HepG2 (cell line): Measurements from ENCODE around the gene PDHA2. TPM values are rescaled to one million over a fixed set of nuclear protein-coding genes. Genes with fewer than 3 reads are reported as not detected.

Experiments used
- ATAC-seq: fragments of 200-7000 bp; cut with Tn5 transposase; 3 replicates; pipeline ENCODE4 v1.9.1; 2020; ENCODE audit warnings: mild to moderate bottlenecking, moderate library complexity
- BruUV-seq: library from RNA; stranded (reverse); fragments of 400-500 nt; replicated peaks from 2 replicates; lab custom pipeline; 2021; lab: Mats Ljungman, UMichigan
- CTCF ChIA-PET: fragments of 300-600 bp; formaldehyde crosslinking; extraction: SDS; loops from one replicate; lab custom pipeline; 2021; ENCODE audit warnings: low total read pairs, inconsistent platforms, low intra/inter-chr PET ratio; lab: Yijun Ruan, JAX
- POLR2A ChIA-PET: fragments of 350-600 bp; sonication (Branson Sonifier 250); formaldehyde crosslinking; loops from one replicate; lab custom pipeline; 2020; ENCODE audit warnings: antibody characterized with exemption, inconsistent platforms; lab: Yijun Ruan, JAX
- DNase-seq: peaks from one replicate; pipeline ENCODE4 v3.0.0-alpha.2; 2015; ENCODE audit warnings: low spot score
- FAIRE-seq: peaks from 3 replicates; lab custom pipeline; 2011; peaks lifted over from hg19 to GRCh38; lab: Jason Lieb, UNC
- H2AFZ ChIP-seq: one replicate; pipeline ENCODE4 v1.6.1; 2011; ENCODE audit warnings: low read length, inconsistent platforms
- H3K27ac ChIP-seq: fragments of 300-600 bp; 3 replicates; pipeline ENCODE4 v1.8.0; 2011; ENCODE audit warnings: mixed run types, mild to moderate bottlenecking, mixed read lengths, low read length, inconsistent platforms; ENCODE audit not compliant: insufficient read depth; ENCODE audit errors: extremely low read length
- H3K27me3 ChIP-seq, 2 experiments: fragments of 200-600 bp in 1 of 2; 2 replicates in 1 of 2; 3 replicates in 1 of 2; pipeline versions ENCODE4 v1.6.0 to v1.8.0; 2011; ENCODE audit warnings: low read length in 2 of 2, mild to moderate bottlenecking in 2 of 2, moderate library complexity in 2 of 2, inconsistent platforms in 1 of 2; ENCODE audit not compliant: insufficient read depth in 2 of 2, control insufficient read depth in 1 of 2
- H3K36me3 ChIP-seq, 2 experiments: fragments of 200-600 bp in 1 of 2; replicated peaks in 1 of 2; 2 replicates in 1 of 2; 3 replicates in 1 of 2; pipeline versions ENCODE4 v1.5.1 to v1.8.0; 2011; ENCODE audit warnings: low read length in 2 of 2, inconsistent platforms in 1 of 2; ENCODE audit not compliant: insufficient read depth in 2 of 2, control insufficient read depth in 1 of 2
- H3K4me1 ChIP-seq: 2 replicates; pipeline ENCODE4 v1.5.1; 2012; ENCODE audit warnings: low read length, inconsistent platforms; ENCODE audit not compliant: insufficient read depth
- H3K4me2 ChIP-seq: 2 replicates; pipeline ENCODE4 v1.6.0; 2011; ENCODE audit warnings: low read depth, low read length, inconsistent platforms
- H3K4me3 ChIP-seq, 3 experiments: fragments of 200-600 bp in 1 of 3; sonication (generic), shearing (Covaris generic) in 1 of 3; replicated peaks in 1 of 3; 2 replicates each; pipeline ENCODE4 v1.5.1; 2011 to 2016; ENCODE audit warnings: low read length in 3 of 3, inconsistent platforms in 2 of 3, low read depth in 2 of 3, mild to moderate bottlenecking in 2 of 3, control low read depth in 1 of 3, mixed read lengths in 1 of 3; ENCODE audit not compliant: insufficient read depth in 1 of 3
- H3K79me2 ChIP-seq: one replicate; pipeline ENCODE4 v1.6.1; 2011; ENCODE audit warnings: low read length, inconsistent platforms; ENCODE audit not compliant: insufficient read depth
- H3K9ac ChIP-seq: 2 replicates; pipeline ENCODE4 v1.6.0; 2011; ENCODE audit warnings: mild to moderate bottlenecking, low read depth, low read length, inconsistent platforms; ENCODE audit not compliant: insufficient read depth
- H3K9me3 ChIP-seq: 2 replicates; pipeline ENCODE4 v1.5.1; 2012; ENCODE audit warnings: mild to moderate bottlenecking, low read length
- H4K20me1 ChIP-seq: 2 replicates; pipeline ENCODE4 v1.6.0; 2011; ENCODE audit warnings: inconsistent platforms, mild to moderate bottlenecking, low read length, moderate library complexity; ENCODE audit not compliant: insufficient read depth
- CENPX ChIP-seq: sonication (generic); formaldehyde crosslinking; IDR thresholded peaks from 2 replicates; pipeline ENCODE4 v1.9.0; 2021; ENCODE audit warnings: mild to moderate bottlenecking, missing genetic modification reagents, moderate library complexity
- DNMT3B ChIP-seq: conservative IDR thresholded peaks from 2 replicates; pipeline ENCODE4 v1.6.1; 2016; ENCODE audit warnings: missing biosample characterization, control low read depth
- GABPB1 ChIP-seq: IDR thresholded peaks from 2 replicates; pipeline ENCODE4 v1.6.1; 2016; ENCODE audit warnings: mild to moderate bottlenecking, missing genetic modification reagents, moderate library complexity, missing compliant biosample characterization
- KAT2B ChIP-seq: fragments of 150-350 bp; IDR thresholded peaks from 2 replicates; pipeline ENCODE4 v1.6.1; 2014; ENCODE audit warnings: low read depth, low read length, borderline replicate concordance
- MLLT10 ChIP-seq: sonication (generic); formaldehyde crosslinking; IDR thresholded peaks from 2 replicates; pipeline ENCODE4 v1.4.0; 2020; ENCODE audit warnings: missing genetic modification reagents
- ONECUT2 ChIP-seq: sonication (generic); formaldehyde crosslinking; IDR thresholded peaks from 2 replicates; pipeline ENCODE4 v1.4.0; 2020; ENCODE audit warnings: missing genetic modification reagents
- ZNF562 ChIP-seq: sonication (generic); formaldehyde crosslinking; IDR thresholded peaks from 2 replicates; pipeline ENCODE4 v1.8.0; 2022; ENCODE audit warnings: missing genetic modification reagents, borderline replicate concordance
- ZNF614 ChIP-seq: IDR thresholded peaks from 2 replicates; pipeline ENCODE4 v1.6.1; 2018; ENCODE audit warnings: missing biosample characterization, missing genetic modification reagents, inconsistent platforms, borderline replicate concordance
- ZNF737 ChIP-seq: sonication (generic); formaldehyde crosslinking; IDR thresholded peaks from 2 replicates; pipeline ENCODE4 v1.5.0; 2020; ENCODE audit warnings: missing genetic modification reagents, mild to moderate bottlenecking, borderline replicate concordance
- ZNF749 ChIP-seq: sonication (generic); formaldehyde crosslinking; IDR thresholded peaks from 2 replicates; pipeline ENCODE4 v1.8.0; 2022; ENCODE audit warnings: mild to moderate bottlenecking, missing genetic modification reagents, moderate library complexity, borderline replicate concordance
- WGBS: methylation state at CpG from one replicate; pipeline ENCODE4 v1.1.6; 2017; ENCODE audit warnings: low lambda C conversion rate; 5-methylcytosine and 5-hydroxymethylcytosine counted together
- in situ Hi-C: cut with HindIII; loops from 2 replicates; pipeline ENCODE4 v1.10.0; 2017; ENCODE audit warnings: low pct_unique_long_range_greater_than_20kb; ENCODE audit not compliant: extremely low pct_ligation_motif_present
- intact Hi-C: fragments of 100-400 bp; cut with micrococcal nuclease; formaldehyde crosslinking; loops from one replicate; pipeline ENCODE4 v1.10.0; 2022; ENCODE audit not compliant: unreplicated experiment
- polyA plus RNA-seq, 8 experiments: library from polyadenylated mRNA; depleted of rRNA in 3 of 8; stranded (reverse) in 7 of 8; unstranded in 1 of 8; fragments of >200 nt; fragmentation: Illumina TruSeq in 4 of 8; extraction: Trizol in 4 of 8; gene quantifications; 2 replicates each; pipeline versions ENCODE4 v1.2.1 to v1.2.3, GENCODE V29; 2011 to 2016; ENCODE audit warnings: low read depth in 4 of 8, missing spikeins in 1 of 8, mixed read lengths in 1 of 8; ENCODE audit not compliant: insufficient read depth in 1 of 8
- total RNA-seq, 5 experiments: library from RNA; depleted of rRNA; stranded (reverse); fragments of >200 nt; fragmentation: Illumina TruSeq; extraction: Trizol; gene quantifications; 2 replicates each; pipeline ENCODE4 v1.2.3, GENCODE V29; 2016; ENCODE audit warnings: low read depth in 1 of 5
- TF ChIP-seq, protein P1 (sequence below): sonication (generic); formaldehyde crosslinking; IDR thresholded peaks from 2 replicates; pipeline ENCODE4 v1.8.1; 2022; ENCODE audit warnings: mild to moderate bottlenecking, missing genetic modification reagents
- TF ChIP-seq, protein P2 (sequence below): sonication (generic); formaldehyde crosslinking; IDR thresholded peaks from 2 replicates; pipeline ENCODE4 v1.5.0; 2020; ENCODE audit warnings: missing genetic modification reagents
- TF ChIP-seq, protein P3 (sequence below): sonication (generic); formaldehyde crosslinking; IDR thresholded peaks from 2 replicates; pipeline ENCODE4 v1.9.0; 2022; ENCODE audit warnings: low read depth, missing genetic modification reagents

The PDHA2 gene
- total and polyA plus RNA-seq, 2 of the 13 experiments (the other 11 are each of a cell fraction or from before 2014, with no cell fraction given), result not detected

DNA sequence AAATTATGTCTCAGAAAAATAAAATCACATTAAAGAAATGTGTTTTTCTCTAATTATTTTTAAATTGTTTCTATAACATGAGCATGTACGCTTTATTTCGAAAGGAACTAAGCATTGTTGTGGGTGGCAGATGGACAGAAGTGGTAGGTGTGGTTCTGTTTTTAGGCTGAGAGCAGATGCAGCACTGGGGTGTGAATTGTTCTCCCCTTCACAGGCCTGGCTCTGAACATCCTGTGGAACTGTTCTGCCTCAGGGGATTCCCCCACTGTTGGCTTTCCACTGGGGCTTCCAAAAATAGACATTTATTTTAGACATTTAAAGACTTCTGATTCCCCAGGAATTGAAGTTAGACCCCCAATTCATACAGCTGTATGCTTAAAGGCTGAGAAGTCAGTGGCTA lies 41.9 kb upstream of the PDHA2 start:
- Histone ChIP-seq H3K27me3 (no peaks in the 10 kb centered on the region), H3K9ac (no peak overlapping the region), H4K20me1 (no peaks in the 10 kb centered on the region), H3K79me2 (no peaks in the 10 kb centered on the region), H3K4me3 (no peak overlapping the region), H3K36me3 (no peaks in the 10 kb centered on the region), H3K27ac (no peak overlapping the region), H3K4me2 (no peak overlapping the region), H2AFZ (no peak overlapping the region), H3K4me1 (no peaks in the 10 kb centered on the region), H3K9me3 (peaks cover 21% of the 10 kb centered on the region)
- ChIA-PET CTCF (no interaction called here), POLR2A (no interaction called here)
- FAIRE-seq (no peak), ATAC-seq (no peak), DNase-seq (no peak)
- BruUV-seq, result no TSS peak
- intact Hi-C loops, result no loop called here
- WGBS, result 2% methylated on average over 2 of the region's 2 CpGs
- no peak for TF ChIP-seq ZNF737 (CRISPR knock-in tag)
- no peak for TF ChIP-seq ZNF562 (CRISPR knock-in tag)
- TF ChIP-seq MLLT10, result no peak
- TF ChIP-seq, protein P1, sequence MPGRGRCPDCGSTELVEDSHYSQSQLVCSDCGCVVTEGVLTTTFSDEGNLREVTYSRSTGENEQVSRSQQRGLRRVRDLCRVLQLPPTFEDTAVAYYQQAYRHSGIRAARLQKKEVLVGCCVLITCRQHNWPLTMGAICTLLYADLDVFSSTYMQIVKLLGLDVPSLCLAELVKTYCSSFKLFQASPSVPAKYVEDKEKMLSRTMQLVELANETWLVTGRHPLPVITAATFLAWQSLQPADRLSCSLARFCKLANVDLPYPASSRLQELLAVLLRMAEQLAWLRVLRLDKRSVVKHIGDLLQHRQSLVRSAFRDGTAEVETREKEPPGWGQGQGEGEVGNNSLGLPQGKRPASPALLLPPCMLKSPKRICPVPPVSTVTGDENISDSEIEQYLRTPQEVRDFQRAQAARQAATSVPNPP, result no peak
- no peak for TF ChIP-seq CENPX (CRISPR knock-in tag)
- no peak for TF ChIP-seq ONECUT2 (CRISPR knock-in tag)
- no peak for TF ChIP-seq GABPB1 (CRISPR knock-in tag)
- TF ChIP-seq KAT2B, result no peak
- TF ChIP-seq ZNF614, result no peak
- TF ChIP-seq, protein P2, sequence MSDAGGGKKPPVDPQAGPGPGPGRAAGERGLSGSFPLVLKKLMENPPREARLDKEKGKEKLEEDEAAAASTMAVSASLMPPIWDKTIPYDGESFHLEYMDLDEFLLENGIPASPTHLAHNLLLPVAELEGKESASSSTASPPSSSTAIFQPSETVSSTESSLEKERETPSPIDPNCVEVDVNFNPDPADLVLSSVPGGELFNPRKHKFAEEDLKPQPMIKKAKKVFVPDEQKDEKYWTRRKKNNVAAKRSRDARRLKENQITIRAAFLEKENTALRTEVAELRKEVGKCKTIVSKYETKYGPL, result no peak
- TF ChIP-seq, protein P3, sequence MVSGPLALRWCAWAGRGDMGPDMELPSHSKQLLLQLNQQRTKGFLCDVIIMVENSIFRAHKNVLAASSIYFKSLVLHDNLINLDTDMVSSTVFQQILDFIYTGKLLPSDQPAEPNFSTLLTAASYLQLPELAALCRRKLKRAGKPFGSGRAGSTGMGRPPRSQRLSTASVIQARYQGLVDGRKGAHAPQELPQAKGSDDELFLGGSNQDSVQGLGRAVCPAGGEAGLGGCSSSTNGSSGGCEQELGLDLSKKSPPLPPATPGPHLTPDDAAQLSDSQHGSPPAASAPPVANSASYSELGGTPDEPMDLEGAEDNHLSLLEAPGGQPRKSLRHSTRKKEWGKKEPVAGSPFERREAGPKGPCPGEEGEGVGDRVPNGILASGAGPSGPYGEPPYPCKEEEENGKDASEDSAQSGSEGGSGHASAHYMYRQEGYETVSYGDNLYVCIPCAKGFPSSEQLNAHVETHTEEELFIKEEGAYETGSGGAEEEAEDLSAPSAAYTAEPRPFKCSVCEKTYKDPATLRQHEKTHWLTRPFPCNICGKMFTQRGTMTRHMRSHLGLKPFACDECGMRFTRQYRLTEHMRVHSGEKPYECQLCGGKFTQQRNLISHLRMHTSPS (CRISPR knock-in tag), result no peak
- TF ChIP-seq ZNF749, result no peak
- no peak for TF ChIP-seq DNMT3B
- in situ Hi-C loops, result no loop called here
